ENCODE results near the gene PRELP. TPM values are rescaled to one million over a fixed set of nuclear protein-coding genes. Genes with fewer than 3 reads are reported as not detected.

Gene PRELP
- total and polyA plus RNA-seq, 10 of the 15 experiments (the other 5 are each of a cell fraction or from before 2014, with no cell fraction given) = 0.03 to 0.05 TPM; not detected in 8

- ChIA-PET POLR2A (interaction anchor here (0.8 to 1.7 kb wide), 2 partner anchors 33 to 167 kb away, joined by 3 to 4 read pairs; no protein-coding TSS in a partner anchor), RAD21 (ENCODE audit: unreplicated experiment) (interaction anchor here (1.1 to 3.6 kb wide), 5 partner anchors 9 to 211 kb away, joined by 3 to 17 read pairs (median 11); no protein-coding TSS in a partner anchor), SMC1A (ENCODE audit: uncharacterized antibody, unreplicated experiment) (interaction anchor here (0.6 to 2.4 kb wide), 13 partner anchors 9 to 440 kb away, joined by 3 to 10 read pairs (median 4); no protein-coding TSS in a partner anchor), CTCF (interaction anchor here (0.6 to 8.2 kb wide), 10 partner anchors 9 to 307 kb away, joined by 3 to 80 read pairs (median 6); no protein-coding TSS in a partner anchor)
- in situ Hi-C loops (cut with MboI) (no loop called here), intact Hi-C loops (cut with micrococcal nuclease; ENCODE audit: unreplicated experiment) (no loop called here)
- H3K4me2 ChIP-seq (ENCODE audit: control insufficient read depth, insufficient read depth) = no peak overlapping the region
- H3K9me3 ChIP-seq (replicated peaks; ENCODE audit: control insufficient read depth, insufficient read depth, low read length) = no peaks in the 10 kb centered on the region
- H4K20me1 ChIP-seq (ENCODE audit: control insufficient read depth, insufficient read depth) = no peaks in the 10 kb centered on the region
- FAIRE-seq (no peak), DNase-seq (ENCODE audit: low read depth, low spot score) (no peak), ATAC-seq (no peak)
- no peaks in the 10 kb centered on the region for H3K36me3 ChIP-seq (ENCODE audit: control insufficient read depth in 2 of 2, insufficient read depth in 2 of 2, low read length in 1 of 2)
- H3K27me3 ChIP-seq (replicated peaks in 1 of 2; ENCODE audit: control insufficient read depth in 2 of 2, insufficient read depth in 2 of 2, low read length in 1 of 2) = peaks cover 0 to 2% of the 10 kb centered on the region in 2 experiments; a peak in 1 of 4 replicates
- 82% methylated on average over 5 of the region's 5 CpGs for WGBS (ENCODE audit: insufficient coverage, insufficient replicate concordance, low lambda C conversion rate, missing lambda C conversion rate)
- BruUV-seq (replicated peaks) = no TSS peak
- peaks cover 9% of the 10 kb centered on the region; the same call in 1 of the 2 replicates for H3K4me1 ChIP-seq (ENCODE audit: control insufficient read depth, insufficient read depth, low read length)
- H3K27ac ChIP-seq (ENCODE audit: control insufficient read depth, insufficient read depth) = no peak overlapping the region
- no peak for TF ChIP-seq JUNB (IDR thresholded peaks at IDR 0.05)
- TF ChIP-seq SREBF1 (IDR thresholded peaks at IDR 0.05; ENCODE audit: low read length) = no peak
- no peak for TF ChIP-seq LARP7 (IDR thresholded peaks at IDR 0.05)
- no peak for TF ChIP-seq MXI1 (IDR thresholded peaks at IDR 0.05; ENCODE audit: low read depth, low read length)
- no peak for TF ChIP-seq RAD51 (IDR thresholded peaks at IDR 0.05)
- TF ChIP-seq ATF7 (IDR thresholded peaks at IDR 0.05; ENCODE audit: low read depth) = no peak
- TF ChIP-seq IKZF1 (conservative IDR thresholded peaks at IDR 0.05) = no peak
- no peak overlapping the region for H3K4me3 ChIP-seq
- no peak overlapping the region for H2AFZ ChIP-seq (ENCODE audit: control insufficient read depth, low read depth, low read length)
- H3K79me2 ChIP-seq (ENCODE audit: control insufficient read depth, insufficient read depth, low read length) = no peaks in the 10 kb centered on the region
- no peak overlapping the region for H3K9ac ChIP-seq (ENCODE audit: control insufficient read depth, insufficient read depth, low read length)
Observed at GRCh38 chr1:203478986-203479385, 3.4 kb downstream of the PRELP start.

GRCh38 chr1:203479646-203480045 is 4.0 kb downstream of the PRELP start:
- intact Hi-C loops (cut with micrococcal nuclease; ENCODE audit: unreplicated experiment) = no loop called here
- Histone ChIP-seq H3K27ac (ENCODE audit: control insufficient read depth, insufficient read depth) (no peak overlapping the region), H3K4me1 (ENCODE audit: control insufficient read depth, insufficient read depth, low read length) (peaks cover 9% of the 10 kb centered on the region; the same call in 1 of the 2 replicates), H3K4me2 (ENCODE audit: control insufficient read depth, insufficient read depth) (no peak overlapping the region), H3K36me3 (ENCODE audit: control insufficient read depth in 2 of 2, insufficient read depth in 2 of 2, low read length in 1 of 2) (no peaks in the 10 kb centered on the region), H4K20me1 (ENCODE audit: control insufficient read depth, insufficient read depth) (no peaks in the 10 kb centered on the region), H3K27me3 (replicated peaks in 1 of 2; ENCODE audit: control insufficient read depth in 2 of 2, insufficient read depth in 2 of 2, low read length in 1 of 2) (peaks cover 0 to 2% of the 10 kb centered on the region in 2 experiments; a peak in 1 of 4 replicates), H2AFZ (ENCODE audit: control insufficient read depth, low read depth, low read length) (no peak overlapping the region), H3K4me3 (no peak overlapping the region), H3K79me2 (ENCODE audit: control insufficient read depth, insufficient read depth, low read length) (no peaks in the 10 kb centered on the region), H3K9me3 (replicated peaks; ENCODE audit: control insufficient read depth, insufficient read depth, low read length) (no peaks in the 10 kb centered on the region), H3K9ac (ENCODE audit: control insufficient read depth, insufficient read depth, low read length) (no peak overlapping the region)
- POLR2A ChIA-PET = interaction anchor here (0.6 to 1.7 kb wide), 2 partner anchors 34 to 142 kb away, joined by 4 to 6 read pairs; no protein-coding TSS in a partner anchor
- BruUV-seq (replicated peaks) = no TSS peak
- in situ Hi-C loops (cut with MboI) = no loop called here
- FAIRE-seq = no peak
- CTCF ChIA-PET = interaction anchor here (0.7 to 8.2 kb wide), 8 partner anchors 8 to 212 kb away, joined by 3 to 80 read pairs (median 8); no protein-coding TSS in a partner anchor
- 22% methylated on average over 2 of the region's 2 CpGs for WGBS (ENCODE audit: insufficient coverage, insufficient replicate concordance, low lambda C conversion rate, missing lambda C conversion rate)
- RAD21 ChIA-PET (ENCODE audit: unreplicated experiment) = interaction anchor here (1.1 to 3.6 kb wide), 5 partner anchors 8 to 212 kb away, joined by 3 to 17 read pairs (median 8); no protein-coding TSS in a partner anchor
- DNase-seq (ENCODE audit: low read depth, low spot score) = no peak
- SMC1A ChIA-PET (ENCODE audit: uncharacterized antibody, unreplicated experiment) = interaction anchor here (0.6 to 2.2 kb wide), 10 partner anchors 9 to 440 kb away, joined by 3 to 6 read pairs (median 4); no protein-coding TSS in a partner anchor
- ATAC-seq = no peak
- TF ChIP-seq EED (IDR thresholded peaks at IDR 0.05; ENCODE audit: low read depth) (no peak), STAT1 (conservative IDR thresholded peaks at IDR 0.05) (no peak), MTA2 (IDR thresholded peaks at IDR 0.05; ENCODE audit: low read depth) (no peak), SMARCA5 (IDR thresholded peaks at IDR 0.05) (no peak), PBX3 (IDR thresholded peaks at IDR 0.05; ENCODE audit: insufficient replicate concordance, low read depth, low read length) (no peak), RAD51 (IDR thresholded peaks at IDR 0.05) (no peak)
- TF ChIP-seq, protein P1, sequence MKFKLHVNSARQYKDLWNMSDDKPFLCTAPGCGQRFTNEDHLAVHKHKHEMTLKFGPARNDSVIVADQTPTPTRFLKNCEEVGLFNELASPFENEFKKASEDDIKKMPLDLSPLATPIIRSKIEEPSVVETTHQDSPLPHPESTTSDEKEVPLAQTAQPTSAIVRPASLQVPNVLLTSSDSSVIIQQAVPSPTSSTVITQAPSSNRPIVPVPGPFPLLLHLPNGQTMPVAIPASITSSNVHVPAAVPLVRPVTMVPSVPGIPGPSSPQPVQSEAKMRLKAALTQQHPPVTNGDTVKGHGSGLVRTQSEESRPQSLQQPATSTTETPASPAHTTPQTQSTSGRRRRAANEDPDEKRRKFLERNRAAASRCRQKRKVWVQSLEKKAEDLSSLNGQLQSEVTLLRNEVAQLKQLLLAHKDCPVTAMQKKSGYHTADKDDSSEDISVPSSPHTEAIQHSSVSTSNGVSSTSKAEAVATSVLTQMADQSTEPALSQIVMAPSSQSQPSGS (IDR thresholded peaks at IDR 0.05; ENCODE audit: low read length) = no peak
- TF ChIP-seq, protein P2, sequence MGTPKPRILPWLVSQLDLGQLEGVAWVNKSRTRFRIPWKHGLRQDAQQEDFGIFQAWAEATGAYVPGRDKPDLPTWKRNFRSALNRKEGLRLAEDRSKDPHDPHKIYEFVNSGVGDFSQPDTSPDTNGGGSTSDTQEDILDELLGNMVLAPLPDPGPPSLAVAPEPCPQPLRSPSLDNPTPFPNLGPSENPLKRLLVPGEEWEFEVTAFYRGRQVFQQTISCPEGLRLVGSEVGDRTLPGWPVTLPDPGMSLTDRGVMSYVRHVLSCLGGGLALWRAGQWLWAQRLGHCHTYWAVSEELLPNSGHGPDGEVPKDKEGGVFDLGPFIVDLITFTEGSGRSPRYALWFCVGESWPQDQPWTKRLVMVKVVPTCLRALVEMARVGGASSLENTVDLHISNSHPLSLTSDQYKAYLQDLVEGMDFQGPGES (IDR thresholded peaks at IDR 0.05) = no peak

All from GM12878 (cell line).